GM12878 (cell line): ENCODE measurements around the gene AGBL4. TPM values are rescaled to one million over a fixed set of nuclear protein-coding genes. Genes with fewer than 3 reads are reported as not detected.

Experiments used
- ATAC-seq: fragments of 200-7000 bp; cut with Tn5 transposase; 3 replicates; pipeline ENCODE4 v1.9.1; 2020; ENCODE audit warnings: mild to moderate bottlenecking, moderate library complexity
- BruUV-seq: library from RNA; stranded (reverse); fragments of 400-500 nt; replicated peaks from 2 replicates; lab custom pipeline; 2021; lab: Mats Ljungman, UMichigan
- CTCF ChIA-PET: fragments of 300-600 bp; sonication (Branson Sonifier 250); formaldehyde crosslinking; extraction: SDS; loops from one replicate; lab custom pipeline; 2021; ENCODE audit warnings: inconsistent platforms; lab: Yijun Ruan, JAX
- POLR2A ChIA-PET: fragments of 350-600 bp; formaldehyde crosslinking; extraction: SDS; loops from one replicate; lab custom pipeline; 2021; ENCODE audit warnings: inconsistent platforms; lab: Charles Lee
- RAD21 ChIA-PET: fragments of 300-600 bp; sonication (Branson Sonifier 250); formaldehyde crosslinking; loops from one replicate; lab custom pipeline; 2023; ENCODE audit warnings: antibody characterized with exemption; ENCODE audit not compliant: unreplicated experiment; lab: Charles Lee
- SMC1A ChIA-PET: fragments of 300-600 bp; sonication (Branson Sonifier 250); formaldehyde crosslinking; loops from one replicate; lab custom pipeline; 2023; ENCODE audit not compliant: unreplicated experiment, uncharacterized antibody; lab: Charles Lee
- DNase-seq: peaks from one replicate; pipeline ENCODE4 v3.0.0-alpha.2; 2011; ENCODE audit warnings: low read depth, low spot score
- FAIRE-seq: peaks from 3 replicates; lab custom pipeline; 2011; peaks lifted over from hg19 to GRCh38; lab: Jason Lieb, UNC
- H2AFZ ChIP-seq: 2 replicates; pipeline ENCODE4 v1.6.0; 2011; ENCODE audit warnings: low read depth, low read length, control low read depth; ENCODE audit not compliant: control insufficient read depth
- H3K27ac ChIP-seq: 2 replicates; pipeline ENCODE4 v1.5.1; 2011; ENCODE audit warnings: control low read depth; ENCODE audit not compliant: control insufficient read depth, insufficient read depth
- H3K27me3 ChIP-seq, 2 experiments: replicated peaks in 1 of 2; 2 replicates each; pipeline versions ENCODE4 v1.6.0 to v1.6.1; 2011; ENCODE audit warnings: low read length in 1 of 2; ENCODE audit not compliant: control insufficient read depth in 2 of 2, insufficient read depth in 2 of 2
- H3K36me3 ChIP-seq, 2 experiments: 2 replicates each; pipeline ENCODE4 v1.5.1; 2011; ENCODE audit warnings: low read length in 1 of 2; ENCODE audit not compliant: control insufficient read depth in 2 of 2, insufficient read depth in 2 of 2
- H3K4me1 ChIP-seq: 2 replicates; pipeline ENCODE4 v1.6.1; 2011; ENCODE audit warnings: mild to moderate bottlenecking, low read length, moderate library complexity, mixed read lengths; ENCODE audit not compliant: control insufficient read depth, insufficient read depth
- H3K4me2 ChIP-seq: 2 replicates; pipeline ENCODE4 v1.6.0; 2011; ENCODE audit warnings: control low read depth; ENCODE audit not compliant: control insufficient read depth, insufficient read depth
- H3K4me3 ChIP-seq: fragments of 200-600 bp; sonication (generic); 2 replicates; pipeline ENCODE4 v1.5.1; 2016
- H3K79me2 ChIP-seq: 2 replicates; pipeline ENCODE4 v1.6.0; 2011; ENCODE audit warnings: low read length; ENCODE audit not compliant: control insufficient read depth, insufficient read depth
- H3K9ac ChIP-seq: 2 replicates; pipeline ENCODE4 v1.8.0; 2011; ENCODE audit warnings: low read length, control low read depth, mixed read lengths; ENCODE audit not compliant: control insufficient read depth, insufficient read depth
- H3K9me3 ChIP-seq: replicated peaks from 3 replicates; pipeline ENCODE4 v1.5.1; 2011; ENCODE audit warnings: mild to moderate bottlenecking, low read length; ENCODE audit not compliant: control insufficient read depth, insufficient read depth
- H4K20me1 ChIP-seq: 2 replicates; pipeline ENCODE4 v1.6.0; 2011; ENCODE audit not compliant: control insufficient read depth, insufficient read depth
- ATF7 ChIP-seq: fragments of 450-650 bp; IDR thresholded peaks from 2 replicates; pipeline ENCODE4 v1.6.1; 2016; ENCODE audit warnings: low read depth, mild to moderate bottlenecking
- CTCF ChIP-seq, 3 experiments: IDR thresholded peaks in 2 of 3; conservative IDR thresholded peaks in 1 of 3; 2 replicates each; pipeline ENCODE4 v1.5.1; 2011; ENCODE audit warnings: low read depth in 3 of 3, low read length in 3 of 3, mild to moderate bottlenecking in 3 of 3, control low read depth in 2 of 3, moderate library complexity in 2 of 3, inconsistent platforms in 1 of 3, mixed read lengths in 1 of 3; ENCODE audit not compliant: control insufficient read depth in 2 of 3, insufficient read depth in 1 of 3; ENCODE audit errors: extremely low read depth in 1 of 3
- IRF5 ChIP-seq: fragments of 450-650 bp; IDR thresholded peaks from 2 replicates; pipeline ENCODE4 v1.6.1; 2017; ENCODE audit warnings: borderline replicate concordance
- MTA3 ChIP-seq: IDR thresholded peaks from 2 replicates; pipeline ENCODE4 v1.6.1; 2012; ENCODE audit warnings: low read length, inconsistent platforms, borderline replicate concordance
- PBX3 ChIP-seq: IDR thresholded peaks from 2 replicates; pipeline ENCODE4 v1.6.1; 2011; ENCODE audit warnings: mild to moderate bottlenecking, low read depth, low read length, moderate library complexity; ENCODE audit not compliant: insufficient replicate concordance
- RB1 ChIP-seq: fragments of 450-650 bp; formaldehyde crosslinking; IDR thresholded peaks from 2 replicates; pipeline ENCODE4 v1.6.1; 2017; ENCODE audit warnings: mild to moderate bottlenecking, borderline replicate concordance
- SIN3A ChIP-seq: IDR thresholded peaks from 2 replicates; pipeline ENCODE4 v1.6.1; 2012; ENCODE audit warnings: low read depth, low read length, improper control_type of control experiment
- SMC3 ChIP-seq: IDR thresholded peaks from 2 replicates; pipeline ENCODE4 v1.6.1; 2011; ENCODE audit warnings: low read length, improper control_type of control experiment, borderline replicate concordance
- TAF1 ChIP-seq: IDR thresholded peaks from 2 replicates; pipeline ENCODE4 v1.6.1; 2011; ENCODE audit warnings: mild to moderate bottlenecking, low read depth, low read length, borderline replicate concordance
- ZNF592 ChIP-seq: fragments of 450-650 bp; IDR thresholded peaks from 2 replicates; pipeline ENCODE4 v1.6.1; 2017; ENCODE audit warnings: mild to moderate bottlenecking, moderate library complexity
- WGBS: methylation state at CpG from one replicate; pipeline ENCODE4 v1.1.6; 2016; ENCODE audit warnings: low lambda C conversion rate; ENCODE audit not compliant: insufficient replicate concordance, insufficient coverage; ENCODE audit errors: missing lambda C conversion rate; 5-methylcytosine and 5-hydroxymethylcytosine counted together
- in situ Hi-C: fragments of 300-500 bp; cut with MboI; formaldehyde crosslinking; loops from 9 replicates; pipeline ENCODE4 v1.14.3; 2018; ENCODE audit warnings: mixed read lengths
- intact Hi-C: fragments of 100-400 bp; cut with micrococcal nuclease; formaldehyde crosslinking; loops from one replicate; pipeline ENCODE4 v1.14.2; 2022; ENCODE audit not compliant: unreplicated experiment
- polyA plus RNA-seq, 11 experiments: library from polyadenylated mRNA; depleted of rRNA in 4 of 11; unstranded in 6 of 11; stranded (reverse) in 5 of 11; fragments of >200 nt; fragmentation: Nextera tagmentation in 4 of 11; fragmentation: Illumina TruSeq in 1 of 11; extraction: Ambion mirVana in 4 of 11; extraction: Trizol in 1 of 11; gene quantifications; 1 replicate in 1 of 11; 2 replicates in 10 of 11; pipeline versions ENCODE4 v1.2.1 to v1.2.3, GENCODE V29; 2011 to 2016; ENCODE audit warnings: inconsistent platforms in 2 of 11, missing spikeins in 2 of 11, low read depth in 1 of 11
- total RNA-seq, 4 experiments: library from RNA; depleted of rRNA in 3 of 4; stranded (reverse); fragments of >200 nt in 3 of 4; fragmentation: Illumina TruSeq in 1 of 4; extraction: Trizol in 1 of 4; gene quantifications; 2 replicates each; pipeline versions ENCODE4 v1.2.1 to v1.2.3, GENCODE V29; 2013 to 2021

The AGBL4 gene
- total and polyA plus RNA-seq, 10 of the 15 experiments (the other 5 are each of a cell fraction or from before 2014, with no cell fraction given), result 0.31 TPM; not detected in 9

DNA sequence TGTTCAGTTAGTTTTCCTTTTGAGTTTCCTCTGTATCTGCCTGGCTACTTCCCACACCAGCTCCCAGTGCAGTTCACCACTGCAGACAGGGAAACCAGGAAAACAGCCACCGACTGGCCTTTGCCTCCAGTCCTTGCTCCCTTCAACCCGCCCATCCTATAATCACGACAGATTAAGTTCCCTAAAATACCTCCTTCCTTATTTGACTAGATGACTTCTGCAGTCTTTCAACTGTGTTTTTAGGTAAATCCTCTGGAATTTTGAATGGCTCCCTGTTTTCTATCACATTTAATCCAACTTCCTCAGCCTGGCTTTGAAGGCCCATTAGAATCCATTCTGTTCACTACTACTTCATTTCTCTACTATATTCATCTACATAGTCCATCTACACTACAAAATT, 1284.7 kb downstream of the AGBL4 start (continued):
- TF ChIP-seq ZNF592, result no peak

DNA sequence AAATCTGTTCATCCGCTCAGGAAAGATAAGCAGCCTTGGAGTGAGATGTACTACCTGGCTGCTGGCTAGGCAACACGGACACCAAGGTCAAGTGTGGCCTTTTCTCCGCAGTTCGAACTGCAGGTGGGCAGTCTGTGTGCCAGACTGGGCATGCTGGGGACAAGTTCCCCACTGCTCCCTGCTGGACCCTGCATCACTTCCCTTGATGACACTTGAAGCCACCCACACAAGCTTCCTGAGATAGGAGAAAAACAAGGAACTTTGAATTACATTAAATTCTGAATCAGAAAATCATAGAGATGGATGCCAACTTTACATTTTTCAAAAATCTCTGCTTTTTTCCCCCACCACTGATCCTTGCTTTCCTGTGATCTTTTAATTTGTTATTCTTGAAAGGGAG, 1285.4 kb downstream of the AGBL4 start:
- Histone ChIP-seq H3K27ac (no peak overlapping the region), H2AFZ (no peak overlapping the region), H3K9me3 (no peaks in the 10 kb centered on the region), H3K79me2 (no peaks in the 10 kb centered on the region), H3K4me2 (no peak overlapping the region), H3K27me3 (no peaks in the 10 kb centered on the region; a peak in 1 of 4 replicates), H3K36me3 (no peaks in the 10 kb centered on the region), H3K4me1 (no peaks in the 10 kb centered on the region), H3K9ac (no peak overlapping the region), H3K4me3 (no peak overlapping the region), H4K20me1 (no peaks in the 10 kb centered on the region)
- ATAC-seq (no peak), DNase-seq (no peak), FAIRE-seq (no peak)
- POLR2A ChIA-PET, result no interaction called here
- SMC1A ChIA-PET, result no interaction called here
- BruUV-seq, result no TSS peak
- RAD21 ChIA-PET, result no interaction called here
- CTCF ChIA-PET, result no interaction called here
- 34% methylated on average over 4 of the region's 4 CpGs for WGBS
- intact Hi-C loops, result no loop called here
- in situ Hi-C loops, result no loop called here
- no peak for TF ChIP-seq PBX3
- no peak for TF ChIP-seq RB1
- TF ChIP-seq CTCF (IDR thresholded peaks at IDR 0.05 in 2 of 3, conservative IDR thresholded peaks at IDR 0.05 in 1 of 3; ENCODE audit: control insufficient read depth in 2 of 3, extremely low read depth in 1 of 3, insufficient read depth in 1 of 3, low read depth in 3 of 3, low read length in 3 of 3), result no peak
- no peak for TF ChIP-seq TAF1
- TF ChIP-seq SIN3A, result no peak
- no peak for TF ChIP-seq IRF5
- no peak for TF ChIP-seq SMC3
- TF ChIP-seq MTA3, result no peak
- TF ChIP-seq ATF7, result no peak
